Sigmoid colon (tissue), 7 donors: Measurements from ENCODE around the gene ZDHHC11B. TPM values are rescaled to one million over a fixed set of nuclear protein-coding genes. Genes with fewer than 3 reads are reported as not detected.

Experiments
- DNase-seq: peaks from one replicate; pipeline ENCODE4 v3.0.0-alpha.2; 2019
- H3K27ac ChIP-seq, 4 donors: fragments of 200-600 bp; sonication (generic); one replicate each; pipeline ENCODE4 v1.5.1; 2016 to 2019; ENCODE audit warnings: mild to moderate bottlenecking in 1 of 4
- H3K27me3 ChIP-seq, 3 donors: fragments of 200-600 bp; sonication (generic); one replicate each; pipeline ENCODE4 v1.5.1; 2019; ENCODE audit warnings: mild to moderate bottlenecking in 1 of 3
- H3K36me3 ChIP-seq, 4 donors: fragments of 200-600 bp; sonication (generic); one replicate each; pipeline ENCODE4 v1.5.1; 2016 to 2019
- H3K4me1 ChIP-seq, 4 donors: fragments of 200-600 bp; sonication (generic); one replicate each; pipeline ENCODE4 v1.5.1; 2017 to 2019
- H3K4me3 ChIP-seq, 4 donors: fragments of 200-600 bp; sonication (generic); one replicate each; pipeline ENCODE4 v1.5.1; 2017 to 2019; ENCODE audit warnings: mild to moderate bottlenecking in 2 of 4, moderate library complexity in 1 of 4
- H3K9me3 ChIP-seq, 4 donors: fragments of 200-600 bp in 3 of 4; sonication (generic) in 3 of 4; one replicate each; pipeline versions ENCODE4 v1.5.1 to v1.6.1; 2013 to 2019
- CTCF ChIP-seq, 4 experiments: fragments of 450-650 bp in 3 of 4; fragments of 200-600 bp in 1 of 4; IDR thresholded peaks; one replicate each; pipeline ENCODE4 v1.5.1; 2016 to 2019; ENCODE audit warnings: antibody characterized with exemption in 4 of 4, mild to moderate bottlenecking in 3 of 4, moderate library complexity in 2 of 4
- EP300 ChIP-seq, 4 donors: sonication (generic); formaldehyde crosslinking; IDR thresholded peaks; one replicate each; pipeline ENCODE4 v1.6.1; 2017; ENCODE audit warnings: antibody characterized with exemption in 4 of 4
- POLR2A ChIP-seq, 2 donors: fragments of 450-650 bp; IDR thresholded peaks; one replicate each; pipeline ENCODE4 v1.6.1; 2016; ENCODE audit warnings: antibody characterized with exemption in 2 of 2, mild to moderate bottlenecking in 2 of 2, moderate library complexity in 2 of 2
- POLR2AphosphoS5 ChIP-seq, 4 donors: sonication (generic); formaldehyde crosslinking; IDR thresholded peaks; one replicate each; pipeline ENCODE4 v1.6.1; 2017; ENCODE audit warnings: antibody characterized with exemption in 4 of 4
- WGBS, 2 donors: extraction: QIAGEN DNeasy Blood & Tissue Kit; methylation state at CpG; one replicate each; pipeline ENCODE4 v1.1.7; 2013; 5-methylcytosine and 5-hydroxymethylcytosine counted together
- intact Hi-C: fragments of 100-400 bp; cut with DNase I; formaldehyde crosslinking; loops from one replicate; pipeline ENCODE4 v1.15.1; 2023
- polyA plus RNA-seq, 3 donors: library from polyadenylated mRNA; stranded (reverse); fragments of 200-250 nt; gene quantifications; one replicate each; pipeline ENCODE4 v1.2.3, GENCODE V29; 2013
- total RNA-seq, 4 donors: library from RNA; depleted of rRNA; stranded (reverse); fragments of >200 nt; gene quantifications; one replicate each; pipeline ENCODE4 v1.1.0, GENCODE V29; 2016
- donor health status: healthy with polysubstance abuse.
- donor health status: Bipolar disorder and iron deficiency.
- donor health status: healthy.

The ZDHHC11B gene
- total and polyA plus RNA-seq, 7 donors: 0.46 to 12.7 (median 1.8) TPM; not detected in 1

GRCh38 chr5:670396-671270, 113.9 kb downstream of the ZDHHC11B start:
- peaks cover 0 to 73% (median 56%) of the 10 kb centered on the region in 4 donors for H3K4me1 ChIP-seq
- intact Hi-C loops: loop anchor here (2.0 to 5.0 kb wide), 2 partner anchors 112 to 234 kb away; partner anchors contain the start of gene ZDHHC11B
- peak overlapping the region in 3 of 4 donors; percentile 62 to 75 (median 69) for H3K27ac ChIP-seq
- DNase-seq: no peak
- WGBS, 2 donors: 54 to 73% methylated on average over 33 of the region's 33 CpGs
- no peaks in the 10 kb centered on the region for H3K9me3 ChIP-seq
- H3K36me3 ChIP-seq: no peaks in the 10 kb centered on the region
- no peak for TF ChIP-seq EP300 (IDR thresholded peaks at IDR 0.05)
- no peak for TF ChIP-seq POLR2AphosphoS5 (IDR thresholded peaks at IDR 0.05)
- no peak for TF ChIP-seq POLR2A (IDR thresholded peaks at IDR 0.05)
- no peak for TF ChIP-seq CTCF (IDR thresholded peaks at IDR 0.05)
- H3K4me3 ChIP-seq: no peak overlapping the region
- H3K27me3 ChIP-seq: no peaks in the 10 kb centered on the region

GRCh38 chr5:669842-670395, 114.6 kb downstream of the ZDHHC11B start:
- TF ChIP-seq POLR2AphosphoS5 (IDR thresholded peaks at IDR 0.05) (no peak), POLR2A (IDR thresholded peaks at IDR 0.05) (no peak)
- no peaks in the 10 kb centered on the region for H3K9me3 ChIP-seq
- no peaks in the 10 kb centered on the region for H3K27me3 ChIP-seq
- intact Hi-C loops: loop anchor here (2.0 to 5.0 kb wide), 2 partner anchors 112 to 235 kb away; partner anchors contain the start of gene ZDHHC11B
- no peak for DNase-seq
- no peak overlapping the region for H3K4me3 ChIP-seq
- peaks cover 0 to 66% (median 52%) of the 10 kb centered on the region in 4 donors for H3K4me1 ChIP-seq
- 87 to 89% methylated on average over 22 of the region's 22 CpGs for whole genome bisulfite sequencing, 2 donors
- peak overlapping the region; percentile 31 to 75 (median 66) for H3K27ac ChIP-seq
- H3K36me3 ChIP-seq: peaks cover 0 to 5% (median 4%) of the 10 kb centered on the region in 4 donors

- DNase-seq: peak; percentile 76
- H3K27me3 ChIP-seq: no peaks in the 10 kb centered on the region
- 60 to 69% methylated on average over 40 of the region's 40 CpGs for WGBS, 2 donors
- H3K4me3 ChIP-seq: no peak overlapping the region
- H3K36me3 ChIP-seq: peaks cover 1 to 11% (median 10%) of the 10 kb centered on the region in 4 donors
- no peak for TF ChIP-seq EP300 (IDR thresholded peaks at IDR 0.05)
- TF ChIP-seq CTCF (IDR thresholded peaks at IDR 0.05): peak; percentile 52 to 87 (median 62)
- TF ChIP-seq POLR2A (IDR thresholded peaks at IDR 0.05): no peak
- peaks cover 0 to 60% (median 46%) of the 10 kb centered on the region in 4 donors for H3K4me1 ChIP-seq
- peak overlapping the region; percentile 31 to 75 (median 66) for H3K27ac ChIP-seq
- intact Hi-C loops: no loop called here
- H3K9me3 ChIP-seq: no peaks in the 10 kb centered on the region
These were observed 115.3 kb downstream of the ZDHHC11B start for GRCh38 chr5:669111-669841.

- intact Hi-C loops: no loop called here
- Histone ChIP-seq H3K36me3 (peaks cover 8 to 20% (median 18%) of the 10 kb centered on the region in 4 donors), H3K4me3 (no peak overlapping the region), H3K27me3 (no peaks in the 10 kb centered on the region), H3K9me3 (no peaks in the 10 kb centered on the region), H3K4me1 (peaks cover 0 to 51% (median 37%) of the 10 kb centered on the region in 4 donors), H3K27ac (peak overlapping the region in 3 of 4 donors; percentile 62 to 75 (median 69))
- TF ChIP-seq POLR2AphosphoS5 (IDR thresholded peaks at IDR 0.05): no peak
- TF ChIP-seq CTCF (IDR thresholded peaks at IDR 0.05): no peak
- TF ChIP-seq POLR2A (IDR thresholded peaks at IDR 0.05): no peak
- no peak for TF ChIP-seq EP300 (IDR thresholded peaks at IDR 0.05)
- 83 to 89% methylated on average over 44 of the region's 44 CpGs for WGBS, 2 donors
- DNase-seq: no peak
These were observed 116.1 kb downstream of the ZDHHC11B start for GRCh38 chr5:668283-668995.
